ENCODE results near the gene TIMMDC1. TPM values are rescaled to one million over a fixed set of nuclear protein-coding genes. Genes with fewer than 3 reads are reported as not detected.
A peak's percentile ranks its signal among the peaks of the same experiment; 100 is the strongest.
"Not testable (repeated sequence)": the region's sequence is repeated elsewhere in the genome, so short reads cannot be mapped to it uniquely, and the experiment has no call there.

The TIMMDC1 gene
- total RNA-seq, 2 donors from 2014 or later = 88.6 to 128 TPM

GRCh38 chr3:119558626-119559317 lies 60.4 kb downstream of the TIMMDC1 start:
- H3K27me3 ChIP-seq = no peaks in the 10 kb centered on the region
- no peak overlapping the region for H3K9ac ChIP-seq (ENCODE audit: low read depth in 2 of 2, low read length in 2 of 2)
- H3K4me1 ChIP-seq = no peaks in the 10 kb centered on the region
- no peaks in the 10 kb centered on the region for H3K9me3 ChIP-seq
- TF ChIP-seq CTCF (IDR thresholded peaks at IDR 0.05) = no peak
- H3K27ac ChIP-seq = no peak overlapping the region
- H3K4me3 ChIP-seq = no peak overlapping the region
- DNase-seq = no peak
- intact Hi-C loops (cut with DNase I) = no loop called here
- H3K36me3 ChIP-seq = no peaks in the 10 kb centered on the region

- no peaks in the 10 kb centered on the region for H3K9me3 ChIP-seq
- H3K4me3 ChIP-seq = no peak within 1 kb of the TSS
- TF ChIP-seq CTCF (IDR thresholded peaks at IDR 0.05) = peak; percentile 28
- H3K4me1 ChIP-seq = no peaks in the 10 kb centered on the region
- no peak within 1 kb of the TSS for H3K9ac ChIP-seq (ENCODE audit: low read depth in 2 of 2, low read length in 2 of 2)
- no peak within 1 kb of the TSS for H3K27ac ChIP-seq
- peak; percentile 70 for DNase-seq
- intact Hi-C loops (cut with DNase I) = no loop called here
- H3K27me3 ChIP-seq = no peaks in the 10 kb centered on the region
- no peaks in the 10 kb centered on the region for H3K36me3 ChIP-seq
These were observed 61.2 kb downstream of the TIMMDC1 start, which contains the start of gene CD80 for GRCh38 chr3:119559441-119559963. Gene CD80, minus strand, starts transcription at chr3:119559614. Its CDS starts 1,886 bp downstream, at chr3:119557728.

GRCh38 chr3:119560160-119560559 lies 61.8 kb downstream of the TIMMDC1 start:
- H3K36me3 ChIP-seq = no peaks in the 10 kb centered on the region
- H3K27me3 ChIP-seq = no peaks in the 10 kb centered on the region
- DNase-seq = no peak
- no peak overlapping the region for H3K9ac ChIP-seq (ENCODE audit: low read depth in 2 of 2, low read length in 2 of 2)
- TF ChIP-seq CTCF (IDR thresholded peaks at IDR 0.05) = no peak
- no peak overlapping the region for H3K27ac ChIP-seq
- intact Hi-C loops (cut with DNase I) = no loop called here
- H3K4me1 ChIP-seq = no peaks in the 10 kb centered on the region
- H3K4me3 ChIP-seq = no peak overlapping the region
- H3K9me3 ChIP-seq = no peaks in the 10 kb centered on the region

- Histone ChIP-seq H3K9ac (ENCODE audit: low read depth in 2 of 2, low read length in 2 of 2) (peak overlapping the region in 1 of 2 donors; percentile 26), H3K27me3 (no peaks in the 10 kb centered on the region), H3K27ac (no peak overlapping the region), H3K36me3 (no peaks in the 10 kb centered on the region), H3K4me3 (no peak overlapping the region), H3K4me1 (no peaks in the 10 kb centered on the region), H3K9me3 (no peaks in the 10 kb centered on the region)
- intact Hi-C loops (cut with DNase I) = no loop called here
- TF ChIP-seq CTCF (IDR thresholded peaks at IDR 0.05) = no peak
- no peak for DNase-seq
These were observed 64.1 kb downstream of the TIMMDC1 start for GRCh38 chr3:119562307-119562961.

GRCh38 chr3:119563334-119563733 lies 65.0 kb downstream of the TIMMDC1 start:
- H3K9me3 ChIP-seq; DNase-seq; H3K36me3 ChIP-seq; H3K27ac ChIP-seq; H3K27me3 ChIP-seq; intact Hi-C loops (cut with DNase I); H3K4me1 ChIP-seq; H3K9ac ChIP-seq (ENCODE audit: low read depth in 2 of 2, low read length in 2 of 2); H3K4me3 ChIP-seq: not testable (repeated sequence)

GRCh38 chr3:119569156-119569555 lies 70.8 kb downstream of the TIMMDC1 start:
- no peak for DNase-seq
- no peak overlapping the region for H3K9ac ChIP-seq (ENCODE audit: low read depth in 2 of 2, low read length in 2 of 2)
- no peak for TF ChIP-seq CTCF (IDR thresholded peaks at IDR 0.05)
- no peaks in the 10 kb centered on the region for H3K9me3 ChIP-seq
- intact Hi-C loops (cut with DNase I) = no loop called here
- H3K27ac ChIP-seq = no peak overlapping the region
- H3K36me3 ChIP-seq = no peaks in the 10 kb centered on the region
- H3K4me1 ChIP-seq = no peaks in the 10 kb centered on the region
- H3K4me3 ChIP-seq = no peak overlapping the region
- no peaks in the 10 kb centered on the region for H3K27me3 ChIP-seq
